HepG2 (cell line): ENCODE measurements around the gene COL4A6. TPM values are rescaled to one million over a fixed set of nuclear protein-coding genes. Genes with fewer than 3 reads are reported as not detected.

Experiments
- ATAC-seq: fragments of 200-7000 bp; cut with Tn5 transposase; 3 replicates; pipeline ENCODE4 v1.9.1; 2020; ENCODE audit warnings: mild to moderate bottlenecking, moderate library complexity
- BruUV-seq: library from RNA; stranded (reverse); fragments of 400-500 nt; replicated peaks from 2 replicates; lab custom pipeline; 2021; lab: Mats Ljungman, UMichigan
- CTCF ChIA-PET: fragments of 300-600 bp; formaldehyde crosslinking; extraction: SDS; loops from one replicate; lab custom pipeline; 2021; ENCODE audit warnings: low total read pairs, inconsistent platforms, low intra/inter-chr PET ratio; lab: Yijun Ruan, JAX
- POLR2A ChIA-PET: fragments of 350-600 bp; sonication (Branson Sonifier 250); formaldehyde crosslinking; loops from one replicate; lab custom pipeline; 2020; ENCODE audit warnings: antibody characterized with exemption, inconsistent platforms; lab: Yijun Ruan, JAX
- DNase-seq: peaks from one replicate; pipeline ENCODE4 v3.0.0-alpha.2; 2015; ENCODE audit warnings: low spot score
- FAIRE-seq: peaks from 3 replicates; lab custom pipeline; 2011; peaks lifted over from hg19 to GRCh38; lab: Jason Lieb, UNC
- H2AFZ ChIP-seq: one replicate; pipeline ENCODE4 v1.6.1; 2011; ENCODE audit warnings: low read length, inconsistent platforms
- H3K27ac ChIP-seq: fragments of 300-600 bp; 3 replicates; pipeline ENCODE4 v1.8.0; 2011; ENCODE audit warnings: mixed run types, mild to moderate bottlenecking, mixed read lengths, low read length, inconsistent platforms; ENCODE audit not compliant: insufficient read depth; ENCODE audit errors: extremely low read length
- H3K27me3 ChIP-seq, 2 experiments: fragments of 200-600 bp in 1 of 2; 2 replicates in 1 of 2; 3 replicates in 1 of 2; pipeline versions ENCODE4 v1.6.0 to v1.8.0; 2011; ENCODE audit warnings: low read length in 2 of 2, mild to moderate bottlenecking in 2 of 2, moderate library complexity in 2 of 2, inconsistent platforms in 1 of 2; ENCODE audit not compliant: insufficient read depth in 2 of 2, control insufficient read depth in 1 of 2
- H3K36me3 ChIP-seq, 2 experiments: fragments of 200-600 bp in 1 of 2; replicated peaks in 1 of 2; 2 replicates in 1 of 2; 3 replicates in 1 of 2; pipeline versions ENCODE4 v1.5.1 to v1.8.0; 2011; ENCODE audit warnings: low read length in 2 of 2, inconsistent platforms in 1 of 2; ENCODE audit not compliant: insufficient read depth in 2 of 2, control insufficient read depth in 1 of 2
- H3K4me1 ChIP-seq: 2 replicates; pipeline ENCODE4 v1.5.1; 2012; ENCODE audit warnings: low read length, inconsistent platforms; ENCODE audit not compliant: insufficient read depth
- H3K4me2 ChIP-seq: 2 replicates; pipeline ENCODE4 v1.6.0; 2011; ENCODE audit warnings: low read depth, low read length, inconsistent platforms
- H3K4me3 ChIP-seq, 3 experiments: fragments of 200-600 bp in 1 of 3; sonication (generic), shearing (Covaris generic) in 1 of 3; replicated peaks in 1 of 3; 2 replicates each; pipeline ENCODE4 v1.5.1; 2011 to 2016; ENCODE audit warnings: low read length in 3 of 3, inconsistent platforms in 2 of 3, low read depth in 2 of 3, mild to moderate bottlenecking in 2 of 3, control low read depth in 1 of 3, mixed read lengths in 1 of 3; ENCODE audit not compliant: insufficient read depth in 1 of 3
- H3K79me2 ChIP-seq: one replicate; pipeline ENCODE4 v1.6.1; 2011; ENCODE audit warnings: low read length, inconsistent platforms; ENCODE audit not compliant: insufficient read depth
- H3K9ac ChIP-seq: 2 replicates; pipeline ENCODE4 v1.6.0; 2011; ENCODE audit warnings: mild to moderate bottlenecking, low read depth, low read length, inconsistent platforms; ENCODE audit not compliant: insufficient read depth
- H3K9me3 ChIP-seq: 2 replicates; pipeline ENCODE4 v1.5.1; 2012; ENCODE audit warnings: mild to moderate bottlenecking, low read length
- H4K20me1 ChIP-seq: 2 replicates; pipeline ENCODE4 v1.6.0; 2011; ENCODE audit warnings: inconsistent platforms, mild to moderate bottlenecking, low read length, moderate library complexity; ENCODE audit not compliant: insufficient read depth
- ARNTL ChIP-seq: sonication (generic); formaldehyde crosslinking; IDR thresholded peaks from 2 replicates; pipeline ENCODE4 v1.4.0; 2020; ENCODE audit warnings: mild to moderate bottlenecking, missing genetic modification reagents
- KIAA2018 ChIP-seq: sonication (generic); formaldehyde crosslinking; IDR thresholded peaks from 2 replicates; pipeline ENCODE4 v1.5.0; 2020; ENCODE audit warnings: mild to moderate bottlenecking, missing genetic modification reagents, borderline replicate concordance
- RAD51 ChIP-seq: fragments of 450-650 bp; IDR thresholded peaks from 2 replicates; pipeline ENCODE4 v1.6.1; 2016; ENCODE audit warnings: borderline replicate concordance
- SETDB1 ChIP-seq: sonication (generic); formaldehyde crosslinking; IDR thresholded peaks from 2 replicates; pipeline ENCODE4 v1.5.1; 2020; ENCODE audit warnings: missing genetic modification reagents, mild to moderate bottlenecking, borderline replicate concordance
- ZMYM4 ChIP-seq: sonication (generic); formaldehyde crosslinking; IDR thresholded peaks from 2 replicates; pipeline ENCODE4 v1.8.1; 2023; ENCODE audit warnings: mild to moderate bottlenecking, missing genetic modification reagents
- ZNF160 ChIP-seq: sonication (generic); formaldehyde crosslinking; IDR thresholded peaks from 2 replicates; pipeline ENCODE4 v1.8.0; 2022; ENCODE audit warnings: mild to moderate bottlenecking, inconsistent platforms, missing genetic modification reagents
- WGBS: methylation state at CpG from one replicate; pipeline ENCODE4 v1.1.6; 2017; ENCODE audit warnings: low lambda C conversion rate; 5-methylcytosine and 5-hydroxymethylcytosine counted together
- in situ Hi-C: cut with HindIII; loops from 2 replicates; pipeline ENCODE4 v1.10.0; 2017; ENCODE audit warnings: low pct_unique_long_range_greater_than_20kb; ENCODE audit not compliant: extremely low pct_ligation_motif_present
- intact Hi-C: fragments of 100-400 bp; cut with micrococcal nuclease; formaldehyde crosslinking; loops from one replicate; pipeline ENCODE4 v1.10.0; 2022; ENCODE audit not compliant: unreplicated experiment
- polyA plus RNA-seq, 8 experiments: library from polyadenylated mRNA; depleted of rRNA in 3 of 8; stranded (reverse) in 7 of 8; unstranded in 1 of 8; fragments of >200 nt; fragmentation: Illumina TruSeq in 4 of 8; extraction: Trizol in 4 of 8; gene quantifications; 2 replicates each; pipeline versions ENCODE4 v1.2.1 to v1.2.3, GENCODE V29; 2011 to 2016; ENCODE audit warnings: low read depth in 4 of 8, missing spikeins in 1 of 8, mixed read lengths in 1 of 8; ENCODE audit not compliant: insufficient read depth in 1 of 8
- total RNA-seq, 5 experiments: library from RNA; depleted of rRNA; stranded (reverse); fragments of >200 nt; fragmentation: Illumina TruSeq; extraction: Trizol; gene quantifications; 2 replicates each; pipeline ENCODE4 v1.2.3, GENCODE V29; 2016; ENCODE audit warnings: low read depth in 1 of 5
- TF ChIP-seq, protein P1 (sequence below): IDR thresholded peaks from 2 replicates; pipeline ENCODE4 v1.6.1; 2016; ENCODE audit warnings: missing compliant biosample characterization, missing genetic modification reagents, borderline replicate concordance
- TF ChIP-seq, protein P2 (sequence below): sonication (generic); formaldehyde crosslinking; IDR thresholded peaks from 2 replicates; pipeline ENCODE4 v1.4.0; 2020; ENCODE audit warnings: missing genetic modification reagents

The COL4A6 gene
- total and polyA plus RNA-seq, 2 of the 13 experiments (the other 11 are each of a cell fraction or from before 2014, with no cell fraction given): 4.5 to 8.2 TPM

GRCh38 chrX:108285356-108285755 is 152.9 kb downstream of the COL4A6 start:
- no TSS peak for BruUV-seq
- H3K36me3 ChIP-seq: no peaks in the 10 kb centered on the region
- intact Hi-C loops: no loop called here
- no peaks in the 10 kb centered on the region for H3K9me3 ChIP-seq
- no peak overlapping the region for H3K27ac ChIP-seq
- H4K20me1 ChIP-seq: no peaks in the 10 kb centered on the region
- no peak overlapping the region for H3K4me2 ChIP-seq
- DNase-seq: no peak
- FAIRE-seq: no peak
- H3K4me3 ChIP-seq: no peak overlapping the region
- no peak for ATAC-seq
- no peaks in the 10 kb centered on the region for H3K27me3 ChIP-seq
- ChIA-PET CTCF (no interaction called here), POLR2A (no interaction called here)
- H3K9ac ChIP-seq: no peak overlapping the region
- no peaks in the 10 kb centered on the region for H3K79me2 ChIP-seq
- H2AFZ ChIP-seq: no peak overlapping the region
- in situ Hi-C loops: no loop called here
- TF ChIP-seq, protein P1, sequence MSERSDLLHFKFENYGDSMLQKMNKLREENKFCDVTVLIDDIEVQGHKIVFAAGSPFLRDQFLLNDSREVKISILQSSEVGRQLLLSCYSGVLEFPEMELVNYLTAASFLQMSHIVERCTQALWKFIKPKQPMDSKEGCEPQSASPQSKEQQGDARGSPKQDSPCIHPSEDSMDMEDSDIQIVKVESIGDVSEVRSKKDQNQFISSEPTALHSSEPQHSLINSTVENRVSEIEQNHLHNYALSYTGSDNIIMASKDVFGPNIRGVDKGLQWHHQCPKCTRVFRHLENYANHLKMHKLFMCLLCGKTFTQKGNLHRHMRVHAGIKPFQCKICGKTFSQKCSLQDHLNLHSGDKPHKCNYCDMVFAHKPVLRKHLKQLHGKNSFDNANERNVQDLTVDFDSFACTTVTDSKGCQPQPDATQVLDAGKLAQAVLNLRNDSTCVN (CRISPR knock-in tag): no peak
- TF ChIP-seq, protein P2, sequence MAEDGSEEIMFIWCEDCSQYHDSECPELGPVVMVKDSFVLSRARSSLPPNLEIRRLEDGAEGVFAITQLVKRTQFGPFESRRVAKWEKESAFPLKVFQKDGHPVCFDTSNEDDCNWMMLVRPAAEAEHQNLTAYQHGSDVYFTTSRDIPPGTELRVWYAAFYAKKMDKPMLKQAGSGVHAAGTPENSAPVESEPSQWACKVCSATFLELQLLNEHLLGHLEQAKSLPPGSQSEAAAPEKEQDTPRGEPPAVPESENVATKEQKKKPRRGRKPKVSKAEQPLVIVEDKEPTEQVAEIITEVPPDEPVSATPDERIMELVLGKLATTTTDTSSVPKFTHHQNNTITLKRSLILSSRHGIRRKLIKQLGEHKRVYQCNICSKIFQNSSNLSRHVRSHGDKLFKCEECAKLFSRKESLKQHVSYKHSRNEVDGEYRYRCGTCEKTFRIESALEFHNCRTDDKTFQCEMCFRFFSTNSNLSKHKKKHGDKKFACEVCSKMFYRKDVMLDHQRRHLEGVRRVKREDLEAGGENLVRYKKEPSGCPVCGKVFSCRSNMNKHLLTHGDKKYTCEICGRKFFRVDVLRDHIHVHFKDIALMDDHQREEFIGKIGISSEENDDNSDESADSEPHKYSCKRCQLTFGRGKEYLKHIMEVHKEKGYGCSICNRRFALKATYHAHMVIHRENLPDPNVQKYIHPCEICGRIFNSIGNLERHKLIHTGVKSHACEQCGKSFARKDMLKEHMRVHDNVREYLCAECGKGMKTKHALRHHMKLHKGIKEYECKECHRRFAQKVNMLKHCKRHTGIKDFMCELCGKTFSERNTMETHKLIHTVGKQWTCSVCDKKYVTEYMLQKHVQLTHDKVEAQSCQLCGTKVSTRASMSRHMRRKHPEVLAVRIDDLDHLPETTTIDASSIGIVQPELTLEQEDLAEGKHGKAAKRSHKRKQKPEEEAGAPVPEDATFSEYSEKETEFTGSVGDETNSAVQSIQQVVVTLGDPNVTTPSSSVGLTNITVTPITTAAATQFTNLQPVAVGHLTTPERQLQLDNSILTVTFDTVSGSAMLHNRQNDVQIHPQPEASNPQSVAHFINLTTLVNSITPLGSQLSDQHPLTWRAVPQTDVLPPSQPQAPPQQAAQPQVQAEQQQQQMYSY (CRISPR knock-in tag): no peak
- no peak for TF ChIP-seq RAD51
- no peak for TF ChIP-seq ZMYM4 (CRISPR knock-in tag)
- no peak for TF ChIP-seq ZNF160
- no peak for TF ChIP-seq KIAA2018
- no peak for TF ChIP-seq ARNTL (CRISPR knock-in tag)
- no peak for TF ChIP-seq SETDB1 (CRISPR knock-in tag)
- WGBS: 85% methylated on average over 2 of the region's 2 CpGs
- no peaks in the 10 kb centered on the region; the same call in 1 of the 2 replicates for H3K4me1 ChIP-seq
